NCI-H446 (cell line): Measurements from ENCODE around the gene PRRT1B.

Experiments
- DNase-seq, 2 experiments: peaks; one replicate each; lab custom pipeline; 2025; lab: John Stamatoyannopoulos, UW

Gene PRRT1B

GRCh38 chr9:131580358-131580757 is 35.0 kb downstream of the PRRT1B start:
- DNase-seq: no peak

- no peak for DNase-seq
Measured at GRCh38 chr9:131582056-131582455, 36.7 kb downstream of the PRRT1B start.

- no peak for DNase-seq
Measured at GRCh38 chr9:131582466-131583336, 37.4 kb downstream of the PRRT1B start.

- no peak for DNase-seq
Measured at GRCh38 chr9:131583337-131583645, 38.0 kb downstream of the PRRT1B start.

GRCh38 chr9:131583836-131584555 is 38.7 kb downstream of the PRRT1B start:
- no peak for DNase-seq

GRCh38 chr9:131584858-131585257 is 39.5 kb downstream of the PRRT1B start:
- no peak for DNase-seq

- DNase-seq: no peak
Measured at GRCh38 chr9:131585375-131585774, 40.1 kb downstream of the PRRT1B start.

- DNase-seq: no peak
Measured at GRCh38 chr9:131587331-131587730, 42.0 kb downstream of the PRRT1B start.

- no peak for DNase-seq
Measured at GRCh38 chr9:131587906-131588305, 42.6 kb downstream of the PRRT1B start.

GRCh38 chr9:131588396-131588795 is 43.1 kb downstream of the PRRT1B start:
- no peak for DNase-seq

- no peak for DNase-seq
Measured at GRCh38 chr9:131589124-131589711, 43.9 kb downstream of the PRRT1B start.

- DNase-seq: no peak
Measured at GRCh38 chr9:131589993-131590392, 44.7 kb downstream of the PRRT1B start.

GRCh38 chr9:131590449-131590848 is 45.1 kb downstream of the PRRT1B start:
- no peak for DNase-seq

- peak in 1 of 2 experiments; percentile 45 for DNase-seq
Measured at GRCh38 chr9:131590907-131591844, 45.9 kb downstream of the PRRT1B start.

GRCh38 chr9:131591845-131592208 is 46.5 kb downstream of the PRRT1B start:
- no peak for DNase-seq

- no peak for DNase-seq
Measured at GRCh38 chr9:131593091-131593820, 47.9 kb downstream of the PRRT1B start.

GRCh38 chr9:131593936-131594665 is 48.8 kb downstream of the PRRT1B start:
- DNase-seq: peak in 1 of 2 experiments; percentile 27

GRCh38 chr9:131594906-131595665 is 49.8 kb downstream of the PRRT1B start:
- DNase-seq: no peak

- DNase-seq: no peak
Measured at GRCh38 chr9:131595696-131596429, 50.5 kb downstream of the PRRT1B start.
